Activated T-cell treated with anti-CD3 and anti-CD28 coated beads for 48 hours (primary cell): ENCODE results near the gene APPL2.
A peak's percentile ranks its signal among the peaks of the same experiment; 100 is the strongest.

Experiments used
- DNase-seq: peaks from one replicate; pipeline ENCODE4 v3.0.0-alpha.2; 2020; ENCODE audit warnings: low read depth

APPL2 gene

GRCh38 chr12:105222726-105223351 is 13.1 kb downstream of the APPL2 start:
- no peak for DNase-seq

- DNase-seq = no peak
These were observed 13.7 kb downstream of the APPL2 start for GRCh38 chr12:105222284-105222655.

GRCh38 chr12:105221583-105222283 is 14.2 kb downstream of the APPL2 start:
- no peak for DNase-seq

DNA sequence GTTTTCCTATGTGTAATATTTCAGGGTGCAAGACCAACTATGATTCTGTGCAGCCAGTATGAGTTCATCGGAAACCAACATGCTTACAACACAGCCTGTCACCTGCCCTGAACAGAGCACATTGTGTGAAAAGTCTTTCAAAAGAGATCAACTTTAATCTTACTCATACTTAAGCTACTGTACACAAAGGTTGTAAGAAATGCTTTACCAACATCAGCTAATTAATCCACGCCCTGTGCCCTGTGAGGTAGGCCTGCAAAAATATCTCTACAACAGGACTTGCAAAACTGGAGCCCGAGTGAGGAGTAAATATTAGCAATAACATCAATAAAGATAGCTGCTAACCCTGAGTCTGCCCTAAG is 15.1 kb downstream of the APPL2 start:
- no peak for DNase-seq

- no peak for DNase-seq
These were observed 15.6 kb downstream of the APPL2 start for GRCh38 chr12:105220150-105220928.

DNA sequence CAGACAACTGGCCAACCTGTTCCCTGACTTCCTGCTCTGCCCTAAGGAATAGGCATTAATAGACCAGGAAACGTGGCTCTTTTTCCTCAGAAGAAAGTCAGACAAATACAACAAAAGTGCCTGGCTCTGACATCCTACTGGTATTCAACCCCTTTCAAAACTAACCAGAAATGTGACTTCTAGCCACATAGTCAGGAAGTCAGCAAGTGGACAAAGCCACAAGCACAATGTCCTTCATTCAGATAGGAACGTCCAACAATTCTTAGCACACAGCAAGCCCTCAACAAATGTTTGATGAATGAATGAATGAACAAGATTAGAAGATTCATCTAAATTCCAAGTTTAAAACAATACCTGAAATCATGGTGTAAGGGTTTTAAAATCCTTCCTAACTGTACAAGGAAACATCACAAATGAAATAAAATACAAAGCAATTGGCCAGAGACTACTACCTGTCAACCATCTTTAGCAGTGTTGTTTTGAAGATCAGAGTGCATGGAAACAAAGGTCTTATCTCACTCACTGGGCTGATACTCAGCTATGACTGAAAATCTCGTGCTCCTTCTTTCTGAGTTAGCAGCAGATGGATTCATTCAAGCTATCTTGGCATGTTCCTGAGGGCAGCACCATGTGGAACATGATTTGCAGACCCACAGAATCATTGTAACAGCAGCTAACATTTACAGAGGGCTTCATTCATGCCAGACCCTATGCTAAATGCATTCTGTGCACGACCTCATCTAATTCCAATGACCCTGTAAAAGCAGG is 16.5 kb downstream of the APPL2 start:
- no peak for DNase-seq

DNA sequence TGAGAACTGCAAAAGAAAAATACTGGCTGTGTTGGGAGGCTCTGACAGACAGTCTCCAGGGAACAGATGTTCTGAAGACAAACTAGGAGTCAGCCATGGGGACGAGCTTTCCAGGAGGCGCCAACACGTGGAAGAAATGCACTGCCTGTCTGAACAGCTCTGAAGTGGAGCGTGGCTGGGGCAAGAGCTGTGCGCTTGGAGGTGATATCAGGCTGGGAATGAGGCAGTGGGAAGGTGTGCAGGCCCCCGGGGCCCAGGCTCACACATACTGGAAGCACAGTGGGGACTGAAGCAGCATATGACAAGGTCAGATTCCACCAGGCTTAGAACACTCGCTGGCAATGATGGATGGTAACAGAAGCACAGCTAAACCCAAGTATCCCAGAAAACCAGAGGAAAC is 17.5 kb downstream of the APPL2 start:
- no peak for DNase-seq

GRCh38 chr12:105214670-105215375 is 21.2 kb downstream of the APPL2 start:
- no peak for DNase-seq

DNA sequence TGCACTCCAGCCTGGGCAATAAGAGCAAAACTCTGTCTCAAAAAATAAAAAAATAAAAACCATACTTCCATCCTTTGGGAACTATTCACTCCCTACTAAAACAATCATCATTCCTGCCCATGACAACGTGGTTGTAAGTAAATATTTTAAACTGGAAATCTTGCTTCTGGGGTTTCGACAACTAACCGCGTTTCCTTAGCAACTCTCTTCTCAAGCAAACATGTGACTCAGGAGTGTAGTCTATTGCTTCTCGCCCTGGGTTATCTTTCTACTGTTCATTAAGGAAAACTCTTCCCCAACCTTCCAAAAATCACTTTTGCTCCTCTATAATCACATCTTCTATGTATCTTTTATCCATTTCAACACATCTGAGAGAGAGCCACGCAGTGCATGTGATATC is 21.8 kb downstream of the APPL2 start:
- no peak for DNase-seq

DNA sequence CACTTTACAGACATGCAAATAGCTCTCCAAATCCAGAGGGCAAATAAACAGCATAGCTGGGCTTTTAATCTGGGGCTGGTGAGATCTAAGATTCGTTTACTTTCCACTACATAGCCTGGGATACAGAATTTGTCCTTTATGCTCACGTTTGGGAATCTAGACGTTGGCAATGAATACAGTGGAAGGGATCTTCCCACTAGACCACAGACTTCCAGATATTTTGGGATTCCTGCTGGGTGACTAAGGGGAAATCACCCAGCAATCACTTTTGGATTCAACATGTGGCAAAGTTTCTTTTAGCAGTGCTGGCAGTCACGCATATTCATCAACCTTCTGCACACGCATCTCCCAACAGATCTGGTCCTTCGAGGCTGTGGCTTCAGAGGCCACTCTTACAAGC is 23.5 kb downstream of the APPL2 start:
- DNase-seq = no peak

GRCh38 chr12:105209091-105209490 is 26.9 kb downstream of the APPL2 start:
- DNase-seq = no peak

DNA sequence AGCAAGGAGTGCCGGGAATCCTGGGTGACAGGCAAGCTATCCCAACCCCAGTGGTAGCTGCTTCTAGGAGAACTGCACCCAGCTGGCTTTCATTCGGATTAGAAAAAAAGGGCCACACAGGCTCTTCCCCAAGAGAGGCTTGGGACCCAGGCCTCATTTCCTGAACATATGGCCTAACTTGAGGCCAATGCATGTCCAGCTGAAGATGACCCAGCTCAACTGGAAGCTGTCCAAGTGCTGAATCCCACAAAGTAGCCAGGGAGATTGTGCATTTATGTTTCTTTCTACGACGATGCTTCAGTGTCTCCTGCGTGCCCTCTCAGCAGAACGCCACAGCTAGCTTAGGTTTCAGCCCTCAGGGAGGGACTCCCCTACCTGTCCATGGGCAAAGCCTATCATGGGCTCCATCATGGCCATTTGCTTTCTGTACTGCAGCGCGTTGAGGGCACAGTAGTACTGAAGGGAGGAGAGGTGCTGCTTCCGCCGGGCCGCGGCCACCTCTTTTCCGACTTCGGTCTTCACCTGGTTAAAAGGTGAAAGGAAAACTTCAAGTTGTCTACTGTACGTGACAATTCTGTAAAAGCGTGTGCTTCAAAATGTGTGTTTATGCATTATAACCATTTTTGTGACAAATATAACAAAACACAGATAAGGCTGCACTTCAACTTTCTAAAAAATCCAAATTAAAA is 29.1 kb downstream of the APPL2 start:
- no peak for DNase-seq

DNA sequence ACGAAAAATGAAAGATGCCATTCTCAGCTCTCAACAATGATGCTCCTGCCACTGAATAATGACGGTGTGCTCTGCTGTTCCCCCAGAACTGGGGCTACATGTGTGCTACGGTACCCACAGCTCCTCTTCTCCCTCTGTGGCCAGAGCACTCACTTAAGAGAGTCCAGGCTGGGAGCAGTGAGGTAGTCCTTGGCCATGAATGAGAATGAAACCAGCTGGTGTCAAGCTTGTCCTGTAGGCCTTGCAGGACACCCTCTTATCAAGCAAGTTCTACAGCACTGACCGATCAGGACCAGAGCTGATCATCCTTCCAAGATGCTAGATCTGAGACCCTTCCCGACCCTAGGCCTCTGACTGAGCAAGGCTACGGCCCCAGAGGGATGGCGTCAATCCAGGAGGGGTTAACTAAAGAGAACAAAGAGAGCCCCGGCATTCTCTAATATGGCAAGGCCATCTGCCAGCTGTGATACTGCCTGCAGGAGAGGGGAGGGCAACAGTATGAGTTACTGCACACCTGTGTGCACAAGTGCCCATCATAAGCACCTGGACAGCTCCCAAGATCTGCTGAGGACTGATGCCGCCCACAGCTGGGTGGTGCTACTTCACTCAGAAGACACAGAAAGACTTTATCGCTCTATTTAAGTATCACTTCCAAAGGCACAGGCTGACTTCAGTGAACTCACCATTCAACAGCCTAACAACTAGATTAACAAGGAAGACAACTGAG is 30.5 kb downstream of the APPL2 start:
- no peak for DNase-seq

DNA sequence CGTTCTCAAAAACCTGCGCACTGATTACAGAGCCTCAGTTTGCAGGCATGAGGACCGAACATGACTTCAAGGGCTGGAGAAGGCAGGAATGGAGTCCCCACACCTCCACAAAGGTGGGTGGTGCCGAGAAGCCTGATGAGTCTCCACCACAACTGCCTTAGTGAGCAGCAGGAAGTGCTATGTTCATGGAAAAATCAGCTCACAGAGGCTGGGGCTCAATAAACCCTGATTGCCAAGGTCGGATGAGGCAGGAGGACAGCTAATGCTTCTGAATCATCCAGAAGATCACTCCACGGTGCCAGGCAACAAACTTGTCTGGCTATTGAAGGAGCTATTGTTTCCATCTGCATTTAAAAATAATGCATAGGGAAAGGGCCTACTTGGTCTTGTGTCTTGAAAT is 31.1 kb downstream of the APPL2 start:
- peak; percentile 30 for DNase-seq

DNA sequence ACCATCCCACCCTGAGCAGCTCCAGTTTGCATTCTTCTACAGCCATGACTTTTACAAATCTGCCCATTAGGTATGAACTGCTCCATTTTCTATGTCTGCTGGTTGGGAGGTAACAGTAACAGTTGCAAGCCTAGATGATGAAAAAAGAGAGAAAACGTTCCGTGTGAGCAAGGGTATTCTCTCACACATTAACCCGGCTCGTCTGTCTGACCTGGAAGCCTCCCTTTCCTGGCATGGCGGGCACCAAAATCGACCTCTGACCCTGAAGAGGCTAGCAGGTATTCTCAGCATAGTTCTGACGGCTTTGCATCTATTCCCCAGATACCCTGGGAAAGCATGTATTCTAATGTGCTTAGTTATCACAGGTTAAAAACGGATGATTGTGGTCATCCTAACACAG is 31.8 kb downstream of the APPL2 start:
- DNase-seq = no peak

- DNase-seq = no peak
These were observed 33.8 kb downstream of the APPL2 start for GRCh38 chr12:105202202-105202601.

GRCh38 chr12:105201299-105201698 is 34.7 kb downstream of the APPL2 start:
- DNase-seq = no peak

GRCh38 chr12:105200385-105200784 is 35.6 kb downstream of the APPL2 start:
- DNase-seq = no peak

DNA sequence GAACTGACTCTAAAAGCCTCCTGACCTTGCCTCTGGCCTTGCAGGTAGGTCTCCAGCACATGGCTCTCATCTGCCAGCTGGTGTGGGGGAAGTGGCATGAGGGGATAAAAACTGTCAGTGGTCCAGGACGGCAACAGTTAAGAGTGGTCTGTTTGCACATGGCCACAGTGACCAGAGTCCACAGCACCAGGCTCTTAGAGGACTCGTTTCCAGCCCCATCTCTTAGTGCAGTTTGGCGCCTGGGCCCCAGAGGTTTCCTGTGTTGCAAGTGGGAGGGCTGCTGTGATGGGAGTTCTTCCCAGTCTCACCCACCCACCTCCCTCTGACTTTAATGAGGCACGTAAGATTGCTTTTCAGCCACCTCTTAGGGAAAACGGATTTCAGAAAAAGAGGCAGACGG is 37.0 kb downstream of the APPL2 start:
- DNase-seq = no peak

GRCh38 chr12:105196090-105196489 is 39.9 kb downstream of the APPL2 start:
- DNase-seq = no peak

DNA sequence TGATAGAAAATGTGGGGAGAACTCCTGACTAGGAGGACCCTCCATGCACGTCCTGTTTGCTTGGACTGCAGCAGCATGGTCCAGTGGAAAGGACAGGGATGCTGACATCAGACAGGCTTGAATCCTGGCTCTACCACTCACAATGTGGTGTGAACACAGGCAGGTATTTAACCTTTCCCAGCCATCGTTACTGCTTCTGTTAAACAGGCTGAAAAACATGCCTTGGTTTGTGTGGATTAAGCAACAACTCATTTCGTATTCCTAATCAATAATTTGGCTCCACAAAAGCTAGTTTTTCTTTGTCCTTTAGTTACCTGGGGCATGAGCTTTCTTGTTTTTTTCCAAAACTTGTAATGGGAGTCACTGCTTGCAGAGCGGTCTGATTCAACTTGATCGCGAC is 41.0 kb downstream of the APPL2 start:
- no peak for DNase-seq
